Measurements from ENCODE around the gene KIF22. TPM values are rescaled to one million over a fixed set of nuclear protein-coding genes. Genes with fewer than 3 reads are reported as not detected.
"Not testable (repeated sequence)": the region's sequence is repeated elsewhere in the genome, so short reads cannot be mapped to it uniquely, and the experiment has no call there.

Gene KIF22
- total and polyA plus RNA-seq, 2 donors (not counting 1 experiment from before 2014, with no cell fraction given) = 12.3 to 17.7 TPM

DNA sequence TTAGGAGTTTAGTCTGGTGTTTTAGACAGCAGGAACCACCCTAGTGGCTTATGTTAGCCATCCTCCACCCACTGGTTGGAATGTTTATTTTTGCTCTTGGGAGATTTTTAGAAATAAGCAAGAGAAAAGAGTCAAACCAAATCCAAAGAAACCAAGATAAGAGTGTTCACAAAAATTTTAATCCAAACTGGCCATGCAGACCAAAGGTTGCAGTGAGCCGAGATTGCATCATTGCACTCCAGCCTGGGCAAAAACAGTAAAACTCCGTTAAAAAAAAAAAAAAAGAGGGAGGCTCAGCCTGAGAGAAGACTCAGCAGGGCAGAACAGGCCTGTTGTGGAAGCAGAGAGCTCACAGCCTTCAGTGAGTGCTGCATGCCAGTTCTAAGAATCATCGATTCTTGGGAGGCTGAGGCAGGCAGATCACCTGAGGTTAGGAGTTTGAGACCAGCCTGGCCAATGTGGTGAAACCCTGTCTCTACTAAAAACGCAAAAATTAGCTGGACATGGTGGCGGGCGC, 32.5 kb upstream of the KIF22 start:
- Histone ChIP-seq H3K4me1 (ENCODE audit: control insufficient read depth, extremely low read depth, insufficient read depth, low read length) (no peaks in the 10 kb centered on the region), H3K36me3 (ENCODE audit: control insufficient read depth, insufficient read depth, low read length) (no peaks in the 10 kb centered on the region), H3K27me3 (ENCODE audit: control insufficient read depth, insufficient read depth, low read length) (no peaks in the 10 kb centered on the region), H4K20me1 (ENCODE audit: control insufficient read depth, extremely low read depth, insufficient read depth, low read length) (no peaks in the 10 kb centered on the region), H3K9me3 (ENCODE audit: control insufficient read depth, insufficient read depth, low read depth, low read length) (no peaks in the 10 kb centered on the region), H3K4me3 (replicated peaks in 1 of 4; ENCODE audit: control extremely low read depth in 1 of 4, insufficient read depth in 1 of 4, low read depth in 3 of 4, low read length in 4 of 4) (no peak overlapping the region), H3K9ac (ENCODE audit: insufficient read depth, low read length) (no peak overlapping the region), H3K79me2 (ENCODE audit: control insufficient read depth, insufficient read depth, low read length) (no peaks in the 10 kb centered on the region), H3K27ac (ENCODE audit: insufficient read depth, low read length) (no peak overlapping the region), H3K4me2 (ENCODE audit: extremely low read depth, insufficient read depth, low read length) (no peak overlapping the region), H2AFZ (ENCODE audit: low read length) (no peak overlapping the region)
- TF ChIP-seq, protein P1, sequence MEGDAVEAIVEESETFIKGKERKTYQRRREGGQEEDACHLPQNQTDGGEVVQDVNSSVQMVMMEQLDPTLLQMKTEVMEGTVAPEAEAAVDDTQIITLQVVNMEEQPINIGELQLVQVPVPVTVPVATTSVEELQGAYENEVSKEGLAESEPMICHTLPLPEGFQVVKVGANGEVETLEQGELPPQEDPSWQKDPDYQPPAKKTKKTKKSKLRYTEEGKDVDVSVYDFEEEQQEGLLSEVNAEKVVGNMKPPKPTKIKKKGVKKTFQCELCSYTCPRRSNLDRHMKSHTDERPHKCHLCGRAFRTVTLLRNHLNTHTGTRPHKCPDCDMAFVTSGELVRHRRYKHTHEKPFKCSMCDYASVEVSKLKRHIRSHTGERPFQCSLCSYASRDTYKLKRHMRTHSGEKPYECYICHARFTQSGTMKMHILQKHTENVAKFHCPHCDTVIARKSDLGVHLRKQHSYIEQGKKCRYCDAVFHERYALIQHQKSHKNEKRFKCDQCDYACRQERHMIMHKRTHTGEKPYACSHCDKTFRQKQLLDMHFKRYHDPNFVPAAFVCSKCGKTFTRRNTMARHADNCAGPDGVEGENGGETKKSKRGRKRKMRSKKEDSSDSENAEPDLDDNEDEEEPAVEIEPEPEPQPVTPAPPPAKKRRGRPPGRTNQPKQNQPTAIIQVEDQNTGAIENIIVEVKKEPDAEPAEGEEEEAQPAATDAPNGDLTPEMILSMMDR (conservative IDR thresholded peaks at IDR 0.05 in 1 of 2, IDR thresholded peaks at IDR 0.05 in 1 of 2; ENCODE audit: low read depth in 1 of 2, low read length in 2 of 2) = peak; percentile 26 to 47
- TF ChIP-seq EZH2 (IDR thresholded peaks at IDR 0.05; ENCODE audit: low read length, missing control alignments) = no peak
- DNase-seq (ENCODE audit: low read depth in 2 of 2) = peak; percentile 62 to 90

DNA sequence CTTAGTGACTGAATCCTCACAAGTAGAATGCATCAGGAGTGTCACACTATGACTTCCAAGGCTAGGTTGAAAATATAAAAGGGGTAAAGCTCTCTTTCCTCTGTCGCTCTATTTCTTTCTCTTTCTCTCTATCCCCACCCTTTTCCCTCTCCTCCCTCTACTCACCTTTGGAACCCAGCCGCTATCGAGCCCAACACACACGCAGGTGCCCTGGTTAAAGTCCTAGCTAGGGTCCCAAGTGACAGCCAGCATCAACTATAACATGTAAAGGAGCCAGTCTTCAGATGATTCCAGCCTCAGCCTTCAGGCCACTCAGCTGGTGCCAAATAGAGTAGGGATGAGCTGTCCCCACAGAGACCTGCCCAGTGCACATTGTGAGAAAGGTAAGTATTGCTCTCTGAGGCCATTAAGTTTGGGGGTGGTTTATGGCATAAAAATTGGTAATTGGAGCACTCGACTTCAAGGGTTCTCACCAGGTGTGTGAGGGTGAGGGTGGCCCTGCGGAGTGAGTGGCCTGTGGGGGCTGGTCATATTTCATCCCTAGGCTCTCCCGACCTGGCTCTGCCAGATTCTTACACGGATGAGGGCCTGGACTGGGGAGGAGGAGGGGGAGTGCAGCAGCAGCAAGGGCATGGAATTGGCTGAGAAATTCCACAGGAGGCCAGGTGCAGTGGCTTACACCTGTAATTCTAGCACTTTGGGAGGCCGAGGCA, 29.8 kb upstream of the KIF22 start:
- TF ChIP-seq, protein P1 (conservative IDR thresholded peaks at IDR 0.05 in 1 of 2, IDR thresholded peaks at IDR 0.05 in 1 of 2; ENCODE audit: low read depth in 1 of 2, low read length in 2 of 2) = no peak
- TF ChIP-seq EZH2 (IDR thresholded peaks at IDR 0.05; ENCODE audit: low read length, missing control alignments) = no peak
- no peak overlapping the region for H3K9ac ChIP-seq (ENCODE audit: insufficient read depth, low read length)

DNA sequence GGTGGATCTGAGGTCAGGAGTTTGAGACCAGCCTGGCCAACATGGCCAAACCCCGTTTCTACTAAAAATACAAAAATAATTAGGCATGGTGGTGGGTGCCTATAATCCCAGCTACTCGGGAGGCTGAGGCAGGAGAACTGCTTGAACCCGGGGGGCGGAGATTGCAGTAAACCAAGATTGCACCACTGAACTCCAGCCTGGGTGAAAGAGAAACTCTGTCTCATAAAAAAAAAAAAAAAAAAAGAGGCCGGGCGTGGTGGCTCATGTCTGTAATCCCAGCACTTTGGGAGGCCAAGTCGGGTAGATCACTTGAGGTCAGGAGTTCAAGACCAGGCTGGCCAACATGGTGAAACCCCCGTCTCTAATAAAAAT, 29.3 kb upstream of the KIF22 start:
- not testable (repeated sequence) for H2AFZ ChIP-seq (ENCODE audit: low read length); H3K79me2 ChIP-seq (ENCODE audit: control insufficient read depth, insufficient read depth, low read length); DNase-seq (ENCODE audit: low read depth in 2 of 2); H3K4me2 ChIP-seq (ENCODE audit: extremely low read depth, insufficient read depth, low read length); H3K27me3 ChIP-seq (ENCODE audit: control insufficient read depth, insufficient read depth, low read length); H4K20me1 ChIP-seq (ENCODE audit: control insufficient read depth, extremely low read depth, insufficient read depth, low read length); H3K9ac ChIP-seq (ENCODE audit: insufficient read depth, low read length); H3K4me1 ChIP-seq (ENCODE audit: control insufficient read depth, extremely low read depth, insufficient read depth, low read length); H3K4me3 ChIP-seq (replicated peaks in 1 of 4; ENCODE audit: control extremely low read depth in 1 of 4, insufficient read depth in 1 of 4, low read depth in 3 of 4, low read length in 4 of 4); H3K9me3 ChIP-seq (ENCODE audit: control insufficient read depth, insufficient read depth, low read depth, low read length); H3K27ac ChIP-seq (ENCODE audit: insufficient read depth, low read length); H3K36me3 ChIP-seq (ENCODE audit: control insufficient read depth, insufficient read depth, low read length)

More for the DNA sequence above, 29.8 kb upstream of the KIF22 start:
- Histone ChIP-seq H3K4me1 (ENCODE audit: control insufficient read depth, extremely low read depth, insufficient read depth, low read length) (no peaks in the 10 kb centered on the region), H3K36me3 (ENCODE audit: control insufficient read depth, insufficient read depth, low read length) (no peaks in the 10 kb centered on the region), H2AFZ (ENCODE audit: low read length) (no peak overlapping the region), H4K20me1 (ENCODE audit: control insufficient read depth, extremely low read depth, insufficient read depth, low read length) (no peaks in the 10 kb centered on the region), H3K4me2 (ENCODE audit: extremely low read depth, insufficient read depth, low read length) (no peak overlapping the region), H3K27ac (ENCODE audit: insufficient read depth, low read length) (no peak overlapping the region), H3K4me3 (replicated peaks in 1 of 4; ENCODE audit: control extremely low read depth in 1 of 4, insufficient read depth in 1 of 4, low read depth in 3 of 4, low read length in 4 of 4) (no peak overlapping the region), H3K27me3 (ENCODE audit: control insufficient read depth, insufficient read depth, low read length) (peaks cover 4% of the 10 kb centered on the region), H3K9me3 (ENCODE audit: control insufficient read depth, insufficient read depth, low read depth, low read length) (no peaks in the 10 kb centered on the region), H3K79me2 (ENCODE audit: control insufficient read depth, insufficient read depth, low read length) (no peaks in the 10 kb centered on the region)
- no peak for DNase-seq (ENCODE audit: low read depth in 2 of 2)

All from fibroblast of lung (primary cell).